Skeletal muscle satellite cell (primary cell): ENCODE data around the gene HLA-E.

Source experiments
- H3K27me3 ChIP-seq: 2 replicates; pipeline ENCODE4 v1.7.0; 2013; ENCODE audit warnings: low read length; ENCODE audit not compliant: control insufficient read depth, insufficient read depth
- H3K36me3 ChIP-seq: 2 replicates; pipeline ENCODE4 v1.7.0; 2013; ENCODE audit warnings: mild to moderate bottlenecking, control low read depth, low read length; ENCODE audit not compliant: insufficient read depth
- H3K4me1 ChIP-seq: 2 replicates; pipeline ENCODE4 v1.7.0; 2013; ENCODE audit warnings: low read length; ENCODE audit not compliant: control insufficient read depth, insufficient read depth
- H3K4me2 ChIP-seq: 2 replicates; pipeline ENCODE4 v1.7.0; 2013; ENCODE audit warnings: mild to moderate bottlenecking, low read length
- H3K4me3 ChIP-seq: 2 replicates; pipeline ENCODE4 v1.7.0; 2013; ENCODE audit warnings: low read length
- H3K9ac ChIP-seq: 2 replicates; pipeline ENCODE4 v1.7.0; 2013; ENCODE audit warnings: mild to moderate bottlenecking, low read depth, low read length, moderate library complexity
- H3K9me3 ChIP-seq: replicated peaks from 2 replicates; pipeline ENCODE4 v1.7.0; 2013; ENCODE audit warnings: mild to moderate bottlenecking, control low read depth, low read length

Gene HLA-E

GRCh38 chr6:30530014-30530413 is 40.7 kb downstream of the HLA-E start:
- H3K4me3 ChIP-seq = no peak overlapping the region

GRCh38 chr6:30533460-30534294 is 44.4 kb downstream of the HLA-E start:
- Histone ChIP-seq H3K9ac (no peak overlapping the region), H3K4me2 (no peak overlapping the region), H3K4me3 (no peak overlapping the region), H3K4me1 (no peaks in the 10 kb centered on the region), H3K27me3 (no peaks in the 10 kb centered on the region), H3K9me3 (no peaks in the 10 kb centered on the region), H3K36me3 (no peaks in the 10 kb centered on the region)

More at GRCh38 chr6:30530014-30530413, 40.7 kb downstream of the HLA-E start:
- Histone ChIP-seq H3K4me2 (no peak overlapping the region), H3K4me1 (peaks cover 5% of the 10 kb centered on the region), H3K9ac (no peak overlapping the region), H3K9me3 (no peaks in the 10 kb centered on the region), H3K27me3 (no peaks in the 10 kb centered on the region), H3K36me3 (no peaks in the 10 kb centered on the region)

- Histone ChIP-seq H3K9ac (no peak overlapping the region), H3K4me3 (no peak overlapping the region), H3K9me3 (no peaks in the 10 kb centered on the region), H3K27me3 (no peaks in the 10 kb centered on the region), H3K36me3 (no peaks in the 10 kb centered on the region), H3K4me2 (no peak overlapping the region), H3K4me1 (peaks cover 7% of the 10 kb centered on the region)
Measured at GRCh38 chr6:30537931-30538330, 48.6 kb downstream of the HLA-E start.

- peak overlapping the region; percentile 65 for H3K4me3 ChIP-seq
- H3K9ac ChIP-seq = peak overlapping the region; percentile 39
- H3K9me3 ChIP-seq = no peaks in the 10 kb centered on the region
- no peaks in the 10 kb centered on the region for H3K27me3 ChIP-seq
- peaks cover 13% of the 10 kb centered on the region for H3K36me3 ChIP-seq
- peak overlapping the region; percentile 88 for H3K4me2 ChIP-seq
- H3K4me1 ChIP-seq = peaks cover 11% of the 10 kb centered on the region
Measured at GRCh38 chr6:30541515-30542403, 52.5 kb downstream of the HLA-E start.

GRCh38 chr6:30542404-30542725 is 53.1 kb downstream of the HLA-E start:
- Histone ChIP-seq H3K4me1 (peaks cover 11% of the 10 kb centered on the region), H3K9me3 (no peaks in the 10 kb centered on the region), H3K27me3 (no peaks in the 10 kb centered on the region), H3K4me2 (no peak overlapping the region), H3K9ac (no peak overlapping the region), H3K4me3 (no peak overlapping the region), H3K36me3 (peaks cover 19% of the 10 kb centered on the region)

- Histone ChIP-seq H3K27me3 (no peaks in the 10 kb centered on the region), H3K9ac (no peak overlapping the region), H3K4me3 (no peak overlapping the region), H3K9me3 (no peaks in the 10 kb centered on the region), H3K4me1 (peaks cover 11% of the 10 kb centered on the region), H3K36me3 (peaks cover 23% of the 10 kb centered on the region), H3K4me2 (no peak overlapping the region)
Measured at GRCh38 chr6:30542915-30543314, 53.6 kb downstream of the HLA-E start.
